SW 1271 (cell line): ENCODE measurements around the gene ZC3H12A.

Experiments
- DNase-seq, 2 experiments: peaks; one replicate each; lab custom pipeline; 2025; lab: John Stamatoyannopoulos, UW

Gene ZC3H12A

DNA sequence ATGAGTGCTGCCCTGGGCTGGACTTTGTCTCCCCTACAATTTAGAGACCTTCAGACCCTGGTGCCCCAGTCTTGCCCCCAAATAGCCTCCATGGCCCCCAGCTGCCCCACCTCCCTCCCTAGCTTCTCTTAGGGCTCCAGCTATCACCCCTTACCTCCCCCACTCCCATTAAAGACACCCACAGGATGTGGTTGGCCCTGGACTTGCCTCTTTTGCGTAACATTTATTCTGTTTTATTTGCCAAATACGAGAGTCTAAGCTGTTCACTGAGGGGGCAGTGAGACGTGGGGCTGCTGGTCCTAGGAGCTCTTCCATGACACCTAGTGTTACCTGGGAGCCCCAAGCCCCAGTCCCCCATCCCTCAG lies 4.5 kb downstream of the ZC3H12A start:
- no peak for DNase-seq

GRCh38 chr1:37479255-37480124 lies 5.1 kb downstream of the ZC3H12A start:
- peak; percentile 66 to 70 for DNase-seq

DNA sequence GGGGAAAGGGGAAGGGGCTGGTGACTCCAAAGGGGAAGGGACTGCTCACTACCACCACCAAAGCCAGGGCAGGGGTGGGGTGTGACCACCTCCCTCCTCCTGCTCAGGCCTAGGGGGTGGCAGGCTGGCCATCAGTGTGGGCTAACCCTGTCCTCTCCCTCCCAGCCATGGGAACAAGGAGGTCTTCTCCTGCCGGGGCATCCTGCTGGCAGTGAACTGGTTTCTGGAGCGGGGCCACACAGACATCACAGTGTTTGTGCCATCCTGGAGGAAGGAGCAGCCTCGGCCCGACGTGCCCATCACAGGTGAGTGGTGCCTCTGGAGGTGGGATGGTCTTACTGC lies 5.7 kb downstream of the ZC3H12A start:
- no peak for DNase-seq

DNA sequence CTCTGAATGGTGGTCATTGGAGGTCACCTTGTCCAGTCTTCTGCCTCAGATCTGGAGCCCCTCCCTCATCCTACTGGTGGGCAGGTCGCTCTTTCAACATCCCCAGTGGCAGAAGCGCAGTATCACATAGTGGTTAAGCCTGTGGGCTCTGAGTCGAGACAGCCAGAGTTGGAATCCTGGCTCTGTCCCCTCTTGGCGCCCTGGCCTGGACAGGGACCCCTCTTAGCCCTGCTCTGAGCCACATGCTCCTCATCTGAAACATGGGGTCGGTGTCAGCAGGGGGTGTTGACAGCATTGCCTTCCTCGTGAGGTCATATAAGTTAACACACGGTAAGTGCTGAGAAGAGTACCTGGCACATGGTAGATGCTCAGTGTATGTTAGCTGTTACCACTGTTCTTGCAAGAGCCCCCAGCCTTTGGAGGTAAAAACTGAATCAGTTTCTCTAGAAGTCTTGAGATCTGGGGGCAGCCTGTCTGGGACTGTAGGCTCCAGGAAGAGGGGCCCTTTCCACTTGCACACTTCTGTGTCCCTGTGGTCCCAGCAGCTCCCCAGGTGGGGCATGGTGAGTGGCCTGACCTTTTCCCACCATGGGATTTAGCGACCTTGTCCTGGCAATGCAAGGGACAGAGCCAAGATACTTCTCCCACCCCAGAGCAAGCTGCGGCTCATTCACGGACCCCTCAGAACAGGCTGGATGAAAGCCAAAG lies 6.4 kb downstream of the ZC3H12A start:
- no peak for DNase-seq

- no peak for DNase-seq
Measured at GRCh38 chr1:37481289-37482003, 7.1 kb downstream of the ZC3H12A start.

- no peak for DNase-seq
Measured at GRCh38 chr1:37482004-37482785, 7.8 kb downstream of the ZC3H12A start.

- no peak for DNase-seq
Measured at GRCh38 chr1:37482796-37483744, 8.7 kb downstream of the ZC3H12A start.

GRCh38 chr1:37483785-37484184 lies 9.4 kb downstream of the ZC3H12A start:
- no peak for DNase-seq

DNA sequence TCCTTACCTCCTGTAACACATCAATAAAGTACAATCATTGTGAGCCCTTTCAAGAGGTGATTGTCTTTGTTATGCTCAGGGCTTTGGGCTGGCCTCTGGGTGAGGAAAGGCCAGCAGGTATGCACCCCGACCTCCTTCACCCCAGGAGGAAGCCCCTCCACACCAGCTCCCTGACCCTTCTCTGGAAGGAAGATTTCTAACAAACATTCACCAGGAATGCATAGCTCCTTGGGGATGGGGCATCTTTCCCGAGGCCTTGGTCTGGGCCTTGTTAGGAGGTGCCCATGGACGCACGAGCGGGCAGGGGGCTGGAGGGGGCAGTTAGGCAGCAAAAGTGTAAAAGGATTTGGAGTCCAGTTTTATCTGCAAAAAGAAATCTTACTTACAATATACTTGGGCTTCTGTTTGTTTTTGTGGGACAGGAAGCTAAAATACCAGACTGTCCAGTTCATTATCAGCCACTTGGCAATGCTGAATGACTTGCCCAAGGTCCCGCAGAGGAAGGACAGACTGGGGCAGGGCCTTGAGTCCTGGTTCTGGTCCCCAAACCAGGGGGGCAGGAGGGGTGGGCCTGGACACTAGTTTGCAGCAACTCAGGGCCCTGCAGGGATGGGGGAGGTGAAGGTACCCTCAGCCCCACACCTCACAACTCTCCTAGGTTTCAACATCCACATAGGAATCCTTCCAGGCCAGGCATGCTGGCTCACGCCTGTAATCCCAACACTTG lies 10.1 kb downstream of the ZC3H12A start:
- DNase-seq: no peak

- DNase-seq: no peak
Measured at GRCh38 chr1:37485902-37486679, 11.7 kb downstream of the ZC3H12A start.

GRCh38 chr1:37486680-37487618 lies 12.6 kb downstream of the ZC3H12A start:
- peak in 1 of 2 experiments; percentile 54 for DNase-seq

GRCh38 chr1:37487619-37487984 lies 13.2 kb downstream of the ZC3H12A start:
- DNase-seq: no peak

- DNase-seq: no peak
Measured at GRCh38 chr1:37493336-37494098, 19.1 kb downstream of the ZC3H12A start.

- DNase-seq: no peak
Measured at GRCh38 chr1:37495875-37496274, 21.5 kb downstream of the ZC3H12A start.

DNA sequence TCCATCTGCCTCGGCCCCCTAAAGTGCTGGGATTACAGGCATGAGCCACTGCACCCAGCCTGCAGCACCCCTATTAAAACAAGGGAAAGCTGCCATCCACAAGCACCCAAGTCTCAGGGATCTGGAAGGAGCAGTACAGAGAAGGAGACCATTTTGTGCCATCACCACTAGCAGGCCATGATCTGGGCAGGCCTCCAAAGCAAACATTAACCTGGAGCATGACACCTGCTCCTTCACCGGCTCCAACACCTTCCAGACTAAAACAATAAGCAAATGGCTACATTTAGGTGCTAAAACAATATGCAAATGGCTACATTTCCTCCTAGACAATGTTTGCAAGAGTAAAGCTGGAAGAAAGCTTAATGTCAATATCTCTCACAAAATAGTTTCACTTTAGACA lies 23.5 kb downstream of the ZC3H12A start:
- no peak for DNase-seq

DNA sequence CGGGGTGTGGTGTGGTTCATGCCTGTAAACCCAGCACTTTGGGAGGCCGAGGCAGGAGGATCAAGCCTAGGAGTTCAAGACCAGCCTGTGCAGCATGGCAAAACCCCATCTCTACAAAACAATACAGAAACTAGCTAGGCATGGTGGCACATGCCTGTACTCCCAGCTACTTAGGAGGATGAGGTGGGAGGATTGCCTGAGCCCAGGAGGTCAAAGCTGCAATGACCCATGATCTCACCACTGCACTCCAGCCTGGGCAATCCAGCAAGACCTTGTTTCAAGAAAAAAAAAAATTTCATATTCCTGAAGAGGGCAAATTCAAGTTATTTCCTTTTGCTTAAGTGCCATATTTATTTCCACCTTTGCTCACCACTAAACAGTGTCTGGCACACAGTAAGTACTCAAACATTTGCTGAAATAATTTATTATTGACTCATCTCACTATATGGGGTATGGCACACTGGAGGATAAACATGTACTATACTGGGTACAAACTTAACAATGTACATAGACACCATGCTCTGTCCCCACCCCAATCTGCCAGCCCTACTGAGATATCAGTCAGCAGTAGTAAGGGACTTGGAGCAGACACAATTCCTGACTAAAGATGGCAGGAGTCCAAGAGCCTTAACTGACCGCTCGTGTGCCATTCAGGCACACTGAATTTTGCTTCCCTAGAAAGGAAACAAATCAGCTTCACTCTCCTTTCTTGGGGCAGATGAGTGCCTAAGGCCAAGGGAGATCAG lies 24.7 kb downstream of the ZC3H12A start:
- no peak for DNase-seq

DNA sequence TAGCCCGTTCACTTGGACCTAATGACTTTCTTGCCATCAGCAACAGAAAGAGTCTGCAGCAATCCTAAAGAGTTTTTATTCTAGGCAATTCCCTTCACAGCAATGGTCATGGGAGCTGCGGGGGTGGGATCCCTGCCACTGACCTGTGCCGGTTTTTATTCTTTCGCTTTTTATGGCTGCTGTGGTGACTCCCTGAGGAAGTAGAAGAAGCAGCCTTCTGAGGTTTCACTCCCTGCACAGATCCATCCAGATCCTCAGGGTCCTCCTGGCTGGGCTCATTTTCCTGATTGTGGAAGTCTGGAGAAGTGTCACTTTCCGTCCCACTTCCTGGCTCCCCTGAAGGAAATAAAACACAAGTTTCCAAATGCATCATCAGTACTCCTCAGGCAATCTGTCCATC lies 27.3 kb downstream of the ZC3H12A start:
- no peak for DNase-seq
